ENCODE data around the gene CHRNB2.

DNA sequence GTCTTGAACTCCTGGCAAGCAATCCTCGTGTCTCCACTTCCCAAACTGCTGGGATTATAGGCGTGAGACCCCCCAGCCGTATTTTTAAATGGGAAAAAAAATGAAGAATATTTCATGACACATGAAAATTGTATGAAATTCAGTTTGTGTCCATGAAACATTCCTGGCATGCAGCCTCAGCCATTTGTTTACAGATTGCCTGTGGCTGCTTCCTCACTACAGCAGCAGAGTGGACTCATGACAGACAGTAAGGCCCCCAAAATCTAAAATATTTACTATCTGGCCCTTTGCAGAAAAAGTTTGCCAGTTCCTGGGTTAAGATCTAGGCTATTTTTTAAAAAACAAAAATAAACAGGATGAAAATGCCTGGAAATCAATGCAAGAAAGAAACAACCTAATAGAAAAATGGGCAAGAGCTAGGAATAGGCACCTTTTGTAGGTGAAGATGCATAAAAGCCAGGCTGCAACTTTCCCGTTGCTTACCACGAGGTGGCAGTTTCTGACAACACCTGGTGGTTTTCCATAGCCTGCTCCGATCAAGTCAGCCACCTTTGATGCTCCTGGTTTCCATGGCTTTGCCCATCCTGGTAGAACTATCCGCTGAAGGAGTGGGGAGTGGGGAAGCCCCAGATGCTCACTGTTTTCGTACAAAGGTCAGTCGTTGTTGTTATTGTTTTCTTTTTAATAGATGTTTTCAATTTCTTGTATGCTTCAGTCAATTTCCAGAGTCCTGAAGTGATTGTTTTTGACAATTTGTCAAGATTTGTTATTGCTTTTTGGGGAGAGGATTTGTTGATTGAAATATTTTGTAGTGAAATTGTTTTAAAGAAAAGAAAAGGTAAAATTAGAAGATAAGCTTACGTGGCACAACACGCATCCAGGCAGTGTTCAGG lies 33.4 kb upstream of the CHRNB2 start:
- TF ChIP-seq, protein P1, sequence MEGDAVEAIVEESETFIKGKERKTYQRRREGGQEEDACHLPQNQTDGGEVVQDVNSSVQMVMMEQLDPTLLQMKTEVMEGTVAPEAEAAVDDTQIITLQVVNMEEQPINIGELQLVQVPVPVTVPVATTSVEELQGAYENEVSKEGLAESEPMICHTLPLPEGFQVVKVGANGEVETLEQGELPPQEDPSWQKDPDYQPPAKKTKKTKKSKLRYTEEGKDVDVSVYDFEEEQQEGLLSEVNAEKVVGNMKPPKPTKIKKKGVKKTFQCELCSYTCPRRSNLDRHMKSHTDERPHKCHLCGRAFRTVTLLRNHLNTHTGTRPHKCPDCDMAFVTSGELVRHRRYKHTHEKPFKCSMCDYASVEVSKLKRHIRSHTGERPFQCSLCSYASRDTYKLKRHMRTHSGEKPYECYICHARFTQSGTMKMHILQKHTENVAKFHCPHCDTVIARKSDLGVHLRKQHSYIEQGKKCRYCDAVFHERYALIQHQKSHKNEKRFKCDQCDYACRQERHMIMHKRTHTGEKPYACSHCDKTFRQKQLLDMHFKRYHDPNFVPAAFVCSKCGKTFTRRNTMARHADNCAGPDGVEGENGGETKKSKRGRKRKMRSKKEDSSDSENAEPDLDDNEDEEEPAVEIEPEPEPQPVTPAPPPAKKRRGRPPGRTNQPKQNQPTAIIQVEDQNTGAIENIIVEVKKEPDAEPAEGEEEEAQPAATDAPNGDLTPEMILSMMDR (IDR thresholded peaks at IDR 0.05): peak in 1 of 3 donors; percentile 7
- TF ChIP-seq EP300 (IDR thresholded peaks at IDR 0.05): no peak

All from ovary (tissue), 3 donors.